NB4 (cell line): Measurements from ENCODE around the gene CNEP1R1.

Experiments used
- DNase-seq: peaks from one replicate; pipeline ENCODE4 v3.0.0; 2010; ENCODE audit warnings: low read depth
- H3K4me3 ChIP-seq: one replicate; pipeline ENCODE4 v1.5.1; 2011; ENCODE audit warnings: mild to moderate bottlenecking, low read depth, low read length, moderate library complexity
- CTCF ChIP-seq: IDR thresholded peaks from one replicate; pipeline ENCODE4 v1.5.1; 2012; ENCODE audit warnings: low read depth, low read length
- MAX ChIP-seq: IDR thresholded peaks from 2 replicates; pipeline ENCODE4 v1.6.1; 2011; ENCODE audit warnings: low read depth, low read length
- MYC ChIP-seq: IDR thresholded peaks from 2 replicates; pipeline ENCODE4 v1.6.1; 2011; ENCODE audit warnings: low read depth, low read length
- POLR2A ChIP-seq: IDR thresholded peaks from 2 replicates; pipeline ENCODE4 v1.6.1; 2011; ENCODE audit warnings: mild to moderate bottlenecking; ENCODE audit not compliant: insufficient read length; ENCODE audit errors: extremely low read depth

Gene CNEP1R1

GRCh38 chr16:50065624-50066481 lies 40.8 kb downstream of the CNEP1R1 start, which contains the start of gene HEATR3:
TSS of gene HEATR3 (plus strand) at chr16:50065970. CDS start at chr16:50066132, 162 bp downstream.
- peak within 1 kb of the TSS; percentile 92 for H3K4me3 ChIP-seq
- peak; percentile 95 for DNase-seq
- TF ChIP-seq CTCF (no peak), MYC (peak; percentile 67; the same call in 1 of the 2 replicates), MAX (peak; percentile 72), POLR2A (peak; percentile 82)

- TF ChIP-seq MAX = no peak
- no peak for TF ChIP-seq POLR2A
- TF ChIP-seq CTCF = no peak
- TF ChIP-seq MYC = no peak
- H3K4me3 ChIP-seq = peak overlapping the region; percentile 92
- no peak for DNase-seq
These were observed 41.7 kb downstream of the CNEP1R1 start for GRCh38 chr16:50066482-50067289.

GRCh38 chr16:50067290-50067853 lies 42.3 kb downstream of the CNEP1R1 start:
- peak; percentile 48; the same call in 1 of the 2 replicates for TF ChIP-seq MAX
- TF ChIP-seq CTCF = peak; percentile 51
- no peak for TF ChIP-seq POLR2A
- TF ChIP-seq MYC = peak; percentile 44; the same call in 1 of the 2 replicates
- DNase-seq = peak; percentile 91
- peak overlapping the region; percentile 92 for H3K4me3 ChIP-seq

DNA sequence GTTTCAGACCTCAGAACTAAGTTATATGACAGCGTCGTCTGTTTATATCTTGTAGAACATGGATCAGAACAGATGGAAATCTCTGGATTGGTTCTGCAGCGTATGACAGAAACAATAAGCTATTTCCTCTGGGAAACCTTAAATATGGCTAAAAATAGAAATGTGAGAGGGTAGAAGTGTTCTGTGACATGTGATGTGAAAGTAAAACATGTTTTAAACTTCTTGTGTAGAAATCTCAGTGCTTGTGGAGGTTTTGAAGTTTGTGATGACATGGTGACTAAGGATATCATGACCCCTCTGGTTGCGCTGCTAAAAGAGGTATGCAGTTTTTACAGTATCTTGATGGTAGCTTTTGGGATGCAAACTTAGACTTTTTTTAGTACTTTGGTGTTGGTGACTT lies 43.5 kb downstream of the CNEP1R1 start:
- no peak for DNase-seq
- no peak overlapping the region for H3K4me3 ChIP-seq
- TF ChIP-seq MYC = no peak
- TF ChIP-seq POLR2A = no peak
- TF ChIP-seq CTCF = no peak
- TF ChIP-seq MAX = no peak

DNA sequence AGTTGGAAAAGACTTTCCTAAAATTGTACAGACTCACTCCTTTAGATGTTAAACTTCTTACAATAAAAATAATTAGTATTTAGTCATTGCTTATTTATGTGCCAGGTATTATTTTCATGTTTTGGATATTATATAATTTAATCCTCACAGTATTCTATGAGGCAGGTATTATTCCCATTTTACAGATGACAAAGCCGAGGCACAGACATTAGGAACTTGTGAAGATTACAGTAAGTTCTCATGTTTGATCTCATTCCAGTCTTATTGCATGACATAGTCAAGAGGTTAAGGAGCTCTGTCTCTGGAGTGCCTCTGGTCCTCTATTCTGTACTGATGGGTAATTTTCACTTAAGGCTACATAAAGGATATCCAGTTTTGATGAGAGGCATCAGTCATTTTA lies 44.0 kb downstream of the CNEP1R1 start:
- TF ChIP-seq POLR2A (no peak), CTCF (no peak), MYC (no peak), MAX (no peak)
- DNase-seq = no peak
- H3K4me3 ChIP-seq = no peak overlapping the region
